K562 (cell line): ENCODE data around the gene SERPINB2. TPM values are rescaled to one million over a fixed set of nuclear protein-coding genes. Genes with fewer than 3 reads are reported as not detected.
A peak's percentile ranks its signal among the peaks of the same experiment; 100 is the strongest.

Experiments used
- ATAC-seq: fragments of 200-7000 bp; cut with Tn5 transposase; 3 replicates; pipeline ENCODE4 v1.9.1; 2020; ENCODE audit warnings: moderate library complexity
- BruUV-seq: library from RNA; stranded (reverse); fragments of 400-500 nt; replicated peaks from 2 replicates; lab custom pipeline; 2021; lab: Mats Ljungman, UMichigan
- CTCF ChIA-PET: fragments of 300-600 bp; formaldehyde crosslinking; extraction: SDS; loops from one replicate; lab custom pipeline; 2021; ENCODE audit warnings: low intra/inter-chr PET ratio; lab: Yijun Ruan, JAX
- POLR2A ChIA-PET: fragments of 300-600, 350-650 bp; sonication (Branson Sonifier 250); formaldehyde crosslinking; extraction: SDS; loops from one replicate; lab custom pipeline; 2021; ENCODE audit warnings: antibody characterized with exemption, inconsistent platforms; lab: Yijun Ruan, JAX
- DNase-seq, 4 experiments: peaks; one replicate each; pipeline versions ENCODE4 v3.0.0 to v3.0.0-alpha.2; 2011 to 2018; ENCODE audit warnings: low spot score in 3 of 4, mixed read lengths in 3 of 4; ENCODE audit errors: extremely low read depth in 1 of 4
- FAIRE-seq: peaks from 2 replicates; lab custom pipeline; 2011; peaks lifted over from hg19 to GRCh38; lab: Jason Lieb, UNC
- H2AFZ ChIP-seq: 2 replicates; pipeline ENCODE4 v1.6.0; 2011; ENCODE audit warnings: low read depth, low read length, control low read depth, inconsistent platforms
- H3K27ac ChIP-seq: fragments of 200-600 bp; 3 replicates; pipeline ENCODE4 v1.8.0; 2011; ENCODE audit warnings: low read depth, mild to moderate bottlenecking, control low read depth, inconsistent platforms, low read length, moderate library complexity, mixed read lengths; ENCODE audit errors: extremely low read depth
- H3K27me3 ChIP-seq, 2 experiments: fragments of 300-600 bp in 1 of 2; 2 replicates in 1 of 2; 3 replicates in 1 of 2; pipeline versions ENCODE4 v1.6.0 to v1.8.0; 2011; ENCODE audit warnings: inconsistent platforms in 2 of 2, low read length in 2 of 2, mild to moderate bottlenecking in 1 of 2, mixed read lengths in 1 of 2, moderate library complexity in 1 of 2; ENCODE audit not compliant: control insufficient read depth in 2 of 2, insufficient read depth in 2 of 2
- H3K36me3 ChIP-seq: fragments of 300-600 bp; 3 replicates; pipeline ENCODE4 v1.8.0; 2011; ENCODE audit warnings: mild to moderate bottlenecking, low read length, inconsistent platforms; ENCODE audit not compliant: control insufficient read depth, insufficient read depth
- H3K4me1 ChIP-seq, 2 experiments: fragments of 200-600 bp in 1 of 2; replicated peaks in 1 of 2; 2 replicates in 1 of 2; 3 replicates in 1 of 2; pipeline versions ENCODE4 v1.5.1 to v1.8.0; 2011; ENCODE audit warnings: inconsistent platforms in 2 of 2, low read length in 2 of 2, mild to moderate bottlenecking in 1 of 2, mixed read lengths in 1 of 2, moderate library complexity in 1 of 2; ENCODE audit not compliant: control insufficient read depth in 2 of 2, insufficient read depth in 2 of 2
- H3K4me2 ChIP-seq: 2 replicates; pipeline ENCODE4 v1.6.1; 2011; ENCODE audit warnings: low read length, control low read depth, inconsistent platforms, mixed read lengths; ENCODE audit not compliant: insufficient read depth
- H3K4me3 ChIP-seq: fragments of 200-600 bp; sonication (generic), shearing (Covaris generic); 2 replicates; pipeline ENCODE4 v1.5.1; 2016; ENCODE audit warnings: control low read depth, inconsistent platforms
- H3K79me2 ChIP-seq: fragments of 200-600 bp; 3 replicates; pipeline ENCODE4 v1.8.0; 2011; ENCODE audit warnings: low read length, inconsistent platforms; ENCODE audit not compliant: control insufficient read depth, insufficient read depth
- H3K9ac ChIP-seq, 2 experiments: 2 replicates each; pipeline versions ENCODE4 v1.6.0 to v1.6.1; 2011; ENCODE audit warnings: low read depth in 2 of 2, low read length in 2 of 2, control low read depth in 1 of 2, inconsistent platforms in 1 of 2, mild to moderate bottlenecking in 1 of 2, mixed read lengths in 1 of 2; ENCODE audit not compliant: insufficient read depth in 1 of 2
- H3K9me1 ChIP-seq: one replicate; pipeline ENCODE4 v1.6.0; 2011; ENCODE audit warnings: inconsistent platforms, mild to moderate bottlenecking, low read length, moderate library complexity; ENCODE audit not compliant: control insufficient read depth, insufficient read depth
- H3K9me3 ChIP-seq: replicated peaks from 2 replicates; pipeline ENCODE4 v1.5.1; 2011; ENCODE audit warnings: low read depth, low read length, inconsistent platforms; ENCODE audit not compliant: control insufficient read depth, insufficient read depth
- H4K20me1 ChIP-seq: replicated peaks from 2 replicates; pipeline ENCODE4 v1.6.1; 2011; ENCODE audit warnings: low read length, inconsistent platforms, mixed read lengths; ENCODE audit not compliant: control insufficient read depth, insufficient read depth
- DPF2 ChIP-seq: fragments of 450-650 bp; IDR thresholded peaks from 2 replicates; pipeline ENCODE4 v1.6.1; 2016
- ETS2 ChIP-seq: IDR thresholded peaks from 2 replicates; pipeline ENCODE4 v1.6.1; 2016; ENCODE audit warnings: borderline replicate concordance, missing genetic modification characterization, mild to moderate bottlenecking, moderate library complexity, missing compliant biosample characterization; ENCODE audit not compliant: poor library complexity, severe bottlenecking
- KAT8 ChIP-seq: fragments of 450-650 bp; IDR thresholded peaks from 2 replicates; pipeline ENCODE4 v1.6.1; 2016; ENCODE audit warnings: low read depth, mild to moderate bottlenecking
- MAFK ChIP-seq: IDR thresholded peaks from 2 replicates; pipeline ENCODE4 v1.6.1; 2011; ENCODE audit warnings: low read length, improper control_type of control experiment
- PRMT5 ChIP-seq: sonication (generic); formaldehyde crosslinking; IDR thresholded peaks from 2 replicates; pipeline ENCODE4 v1.5.0; 2020; ENCODE audit warnings: missing genetic modification reagents
- RAD21 ChIP-seq, 2 experiments: fragments of 250-450 bp in 1 of 2; fragments of 450-650 bp in 1 of 2; sonication (Bioruptor Pico) in 1 of 2; formaldehyde crosslinking in 1 of 2; IDR thresholded peaks in 1 of 2; conservative IDR thresholded peaks in 1 of 2; 2 replicates each; pipeline versions ENCODE4 v1.4.0 to v1.8.0; 2020 to 2022; ENCODE audit warnings: mild to moderate bottlenecking in 2 of 2, moderate library complexity in 1 of 2
- RNF2 ChIP-seq: sonication (generic); IDR thresholded peaks from 2 replicates; pipeline ENCODE4 v1.6.1; 2016
- SMAD3 ChIP-seq: fragments of 450-650 bp; formaldehyde crosslinking; conservative IDR thresholded peaks from 2 replicates; pipeline ENCODE4 v1.4.0; 2020; ENCODE audit warnings: mild to moderate bottlenecking
- SNIP1 ChIP-seq: fragments of 450-650 bp; IDR thresholded peaks from 2 replicates; pipeline ENCODE4 v1.7.1; 2017; ENCODE audit warnings: low read depth, mild to moderate bottlenecking
- STAT5A ChIP-seq: IDR thresholded peaks from 2 replicates; pipeline ENCODE4 v1.6.1; 2012; ENCODE audit warnings: low read length, inconsistent platforms, borderline replicate concordance
- ZNF174 ChIP-seq: fragments of 250-450 bp; sonication (Bioruptor Pico); IDR thresholded peaks from 2 replicates; pipeline ENCODE4 v1.4.0; 2020; ENCODE audit warnings: mild to moderate bottlenecking
- WGBS: fragments of 100-300 bp; shearing (Covaris generic); methylation state at CpG from one replicate; pipeline ENCODE4 v1.1.6; 2016; ENCODE audit warnings: low coverage, mixed read lengths; ENCODE audit not compliant: insufficient coverage; ENCODE audit errors: missing lambda C conversion rate; 5-methylcytosine and 5-hydroxymethylcytosine counted together
- in situ Hi-C: fragments of 300-500 bp; cut with MboI; formaldehyde crosslinking; loops from 4 replicates; pipeline ENCODE4 v1.15.0; 2018; ENCODE audit warnings: inconsistent platforms, mixed read lengths
- intact Hi-C: fragments of 100-400 bp; cut with micrococcal nuclease; formaldehyde crosslinking; loops from 2 replicates; pipeline ENCODE4 v1.14.2; 2022
- polyA plus RNA-seq, 8 experiments: library from polyadenylated mRNA; depleted of rRNA in 4 of 8; stranded (reverse) in 5 of 8; unstranded in 3 of 8; fragments of >200 nt; fragmentation: Nextera tagmentation in 2 of 8; fragmentation: Illumina TruSeq in 1 of 8; extraction: Ambion mirVana in 2 of 8; extraction: Trizol in 1 of 8; gene quantifications; 2 replicates each; pipeline versions ENCODE4 v1.2.1 to v1.2.3, GENCODE V29; 2011 to 2014; ENCODE audit warnings: inconsistent platforms in 1 of 8, missing spikeins in 1 of 8
- total RNA-seq, 7 experiments: library from RNA; depleted of rRNA in 6 of 7; stranded (reverse); fragments of >200 nt in 6 of 7; fragmentation: Illumina TruSeq in 2 of 7; extraction: Trizol in 2 of 7; gene quantifications; 2 replicates each; pipeline versions ENCODE4 v1.2.1 to v1.2.3, GENCODE V29; 2011 to 2021; ENCODE audit warnings: low replicate concordance in 1 of 7
- TF ChIP-seq, protein P1 (sequence below): fragments of 250-450 bp; sonication (Bioruptor Pico); IDR thresholded peaks from 2 replicates; pipeline ENCODE4 v1.5.0; 2020; ENCODE audit warnings: mild to moderate bottlenecking, borderline replicate concordance
- TF ChIP-seq, protein P2 (sequence below), 3 experiments: IDR thresholded peaks in 2 of 3; conservative IDR thresholded peaks in 1 of 3; 2 replicates each; pipeline ENCODE4 v1.5.1; 2011 to 2012; ENCODE audit warnings: low read length in 3 of 3, mild to moderate bottlenecking in 3 of 3, control low read depth in 2 of 3, improper control_type of control experiment in 1 of 3, inconsistent platforms in 1 of 3, low read depth in 1 of 3, mixed read lengths in 1 of 3, moderate library complexity in 1 of 3; ENCODE audit not compliant: insufficient read depth in 2 of 3

Gene SERPINB2
- total and polyA plus RNA-seq, 9 of the 15 experiments (the other 6 are each of a cell fraction or from before 2014, with no cell fraction given), result 0.03 to 0.13 (median 0.09) TPM; not detected in 5

DNA sequence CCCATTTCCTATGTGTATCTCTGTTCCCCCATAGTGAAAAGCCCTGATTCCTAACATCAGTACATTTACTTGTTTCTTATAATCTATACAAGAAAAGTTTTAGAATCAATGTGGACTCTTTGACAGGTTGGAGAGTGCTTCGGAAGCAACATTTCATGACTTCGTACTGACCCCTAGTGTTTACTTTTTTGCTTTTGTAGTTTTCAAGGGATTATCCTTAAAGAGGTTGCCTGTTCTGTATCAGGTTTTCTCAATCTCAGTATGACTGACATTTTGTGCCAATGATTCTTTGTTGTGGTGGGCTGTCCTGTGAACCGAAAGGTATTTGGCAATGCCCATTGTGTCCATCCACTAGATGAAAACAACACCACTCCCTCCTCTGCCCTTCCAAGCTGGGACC is 43.3 kb upstream of the SERPINB2 start (continued):
- TF ChIP-seq SNIP1 (no peak), MAFK (no peak), ZNF174 (no peak), RAD21 (CRISPR knock-in tag; conservative IDR thresholded peaks at IDR 0.05 in 1 of 2, IDR thresholded peaks at IDR 0.05 in 1 of 2) (peak in 1 of 2 experiments; percentile 33; a peak in 1 of 4 replicates)

DNA sequence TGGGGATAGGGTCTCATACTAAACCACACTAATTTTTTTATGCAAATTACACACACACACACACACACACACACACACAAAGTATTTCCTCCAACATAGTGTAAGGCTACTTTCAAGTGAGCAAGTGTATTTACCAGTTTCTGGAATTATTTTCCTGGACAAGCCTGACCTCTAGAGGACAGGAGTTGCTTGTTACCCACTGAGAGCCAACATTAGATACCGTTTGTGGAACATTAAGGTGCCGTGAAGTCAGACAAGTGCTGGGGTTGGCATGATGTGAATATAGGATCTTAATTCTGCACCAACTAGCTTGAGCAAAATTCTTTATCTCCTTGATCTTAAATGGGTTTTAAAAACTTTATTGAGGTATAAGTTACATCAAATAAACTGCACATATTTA is 39.3 kb upstream of the SERPINB2 start:
- Histone ChIP-seq H3K9ac (no peak overlapping the region), H3K9me1 (no peaks in the 10 kb centered on the region), H3K27ac (no peak overlapping the region), H3K36me3 (no peaks in the 10 kb centered on the region), H2AFZ (no peak overlapping the region), H3K27me3 (no peaks in the 10 kb centered on the region), H3K9me3 (no peaks in the 10 kb centered on the region), H3K4me3 (no peak overlapping the region), H3K4me1 (no peaks in the 10 kb centered on the region), H4K20me1 (no peaks in the 10 kb centered on the region), H3K4me2 (no peak overlapping the region), H3K79me2 (no peaks in the 10 kb centered on the region)
- no TSS peak for BruUV-seq
- DNase-seq (peak in 3 of 4 experiments; percentile 5 to 23 (median 6)), ATAC-seq (no peak), FAIRE-seq (no peak)
- peak in 1 of 2 experiments; percentile 39; a peak in 3 of 4 replicates for TF ChIP-seq RAD21 (CRISPR knock-in tag; conservative IDR thresholded peaks at IDR 0.05 in 1 of 2, IDR thresholded peaks at IDR 0.05 in 1 of 2)
- no peak for TF ChIP-seq STAT5A
- TF ChIP-seq, protein P1, sequence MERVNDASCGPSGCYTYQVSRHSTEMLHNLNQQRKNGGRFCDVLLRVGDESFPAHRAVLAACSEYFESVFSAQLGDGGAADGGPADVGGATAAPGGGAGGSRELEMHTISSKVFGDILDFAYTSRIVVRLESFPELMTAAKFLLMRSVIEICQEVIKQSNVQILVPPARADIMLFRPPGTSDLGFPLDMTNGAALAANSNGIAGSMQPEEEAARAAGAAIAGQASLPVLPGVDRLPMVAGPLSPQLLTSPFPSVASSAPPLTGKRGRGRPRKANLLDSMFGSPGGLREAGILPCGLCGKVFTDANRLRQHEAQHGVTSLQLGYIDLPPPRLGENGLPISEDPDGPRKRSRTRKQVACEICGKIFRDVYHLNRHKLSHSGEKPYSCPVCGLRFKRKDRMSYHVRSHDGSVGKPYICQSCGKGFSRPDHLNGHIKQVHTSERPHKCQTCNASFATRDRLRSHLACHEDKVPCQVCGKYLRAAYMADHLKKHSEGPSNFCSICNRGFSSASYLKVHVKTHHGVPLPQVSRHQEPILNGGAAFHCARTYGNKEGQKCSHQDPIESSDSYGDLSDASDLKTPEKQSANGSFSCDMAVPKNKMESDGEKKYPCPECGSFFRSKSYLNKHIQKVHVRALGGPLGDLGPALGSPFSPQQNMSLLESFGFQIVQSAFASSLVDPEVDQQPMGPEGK (CRISPR knock-in tag), result no peak
- no peak for TF ChIP-seq SMAD3 (CRISPR knock-in tag)
- TF ChIP-seq, protein P2, sequence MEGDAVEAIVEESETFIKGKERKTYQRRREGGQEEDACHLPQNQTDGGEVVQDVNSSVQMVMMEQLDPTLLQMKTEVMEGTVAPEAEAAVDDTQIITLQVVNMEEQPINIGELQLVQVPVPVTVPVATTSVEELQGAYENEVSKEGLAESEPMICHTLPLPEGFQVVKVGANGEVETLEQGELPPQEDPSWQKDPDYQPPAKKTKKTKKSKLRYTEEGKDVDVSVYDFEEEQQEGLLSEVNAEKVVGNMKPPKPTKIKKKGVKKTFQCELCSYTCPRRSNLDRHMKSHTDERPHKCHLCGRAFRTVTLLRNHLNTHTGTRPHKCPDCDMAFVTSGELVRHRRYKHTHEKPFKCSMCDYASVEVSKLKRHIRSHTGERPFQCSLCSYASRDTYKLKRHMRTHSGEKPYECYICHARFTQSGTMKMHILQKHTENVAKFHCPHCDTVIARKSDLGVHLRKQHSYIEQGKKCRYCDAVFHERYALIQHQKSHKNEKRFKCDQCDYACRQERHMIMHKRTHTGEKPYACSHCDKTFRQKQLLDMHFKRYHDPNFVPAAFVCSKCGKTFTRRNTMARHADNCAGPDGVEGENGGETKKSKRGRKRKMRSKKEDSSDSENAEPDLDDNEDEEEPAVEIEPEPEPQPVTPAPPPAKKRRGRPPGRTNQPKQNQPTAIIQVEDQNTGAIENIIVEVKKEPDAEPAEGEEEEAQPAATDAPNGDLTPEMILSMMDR (IDR thresholded peaks at IDR 0.05 in 2 of 3, conservative IDR thresholded peaks at IDR 0.05 in 1 of 3; ENCODE audit: insufficient read depth in 2 of 3, low read depth in 1 of 3, low read length in 3 of 3), result peak in 2 of 3 experiments; percentile 32 to 33; a peak in 1 of 6 replicates
- no peak for TF ChIP-seq ETS2 (tag)
- no peak for TF ChIP-seq DPF2
- TF ChIP-seq KAT8, result no peak
- TF ChIP-seq PRMT5 (CRISPR knock-in tag), result no peak
- no peak for TF ChIP-seq RNF2
- in situ Hi-C loops (loop anchor here (25.0 kb wide), 1 partner anchor 836 kb away; no protein-coding TSS in a partner anchor), intact Hi-C loops (loop anchor here (5.0 to 10.0 kb wide), 2 partner anchors 331 to 503 kb away; no protein-coding TSS in a partner anchor)
- ChIA-PET CTCF (no interaction called here), POLR2A (no interaction called here)
- WGBS, result 0% methylated on average over 2 of the region's 2 CpGs
